VCaP (cell line): ENCODE data around the gene KDM4B.

Experiments used
- H3K27ac ChIP-seq: fragments of 450-650 bp; 2 replicates; pipeline ENCODE4 v1.5.1; 2017
- TF ChIP-seq, protein P1 (sequence below): fragments of 450-650 bp; conservative IDR thresholded peaks from 2 replicates; pipeline ENCODE4 v1.5.1; 2017; ENCODE audit warnings: mild to moderate bottlenecking, moderate library complexity

KDM4B gene

GRCh38 chr19:5095568-5095850 lies 126.6 kb downstream of the KDM4B start:
- TF ChIP-seq, protein P1, sequence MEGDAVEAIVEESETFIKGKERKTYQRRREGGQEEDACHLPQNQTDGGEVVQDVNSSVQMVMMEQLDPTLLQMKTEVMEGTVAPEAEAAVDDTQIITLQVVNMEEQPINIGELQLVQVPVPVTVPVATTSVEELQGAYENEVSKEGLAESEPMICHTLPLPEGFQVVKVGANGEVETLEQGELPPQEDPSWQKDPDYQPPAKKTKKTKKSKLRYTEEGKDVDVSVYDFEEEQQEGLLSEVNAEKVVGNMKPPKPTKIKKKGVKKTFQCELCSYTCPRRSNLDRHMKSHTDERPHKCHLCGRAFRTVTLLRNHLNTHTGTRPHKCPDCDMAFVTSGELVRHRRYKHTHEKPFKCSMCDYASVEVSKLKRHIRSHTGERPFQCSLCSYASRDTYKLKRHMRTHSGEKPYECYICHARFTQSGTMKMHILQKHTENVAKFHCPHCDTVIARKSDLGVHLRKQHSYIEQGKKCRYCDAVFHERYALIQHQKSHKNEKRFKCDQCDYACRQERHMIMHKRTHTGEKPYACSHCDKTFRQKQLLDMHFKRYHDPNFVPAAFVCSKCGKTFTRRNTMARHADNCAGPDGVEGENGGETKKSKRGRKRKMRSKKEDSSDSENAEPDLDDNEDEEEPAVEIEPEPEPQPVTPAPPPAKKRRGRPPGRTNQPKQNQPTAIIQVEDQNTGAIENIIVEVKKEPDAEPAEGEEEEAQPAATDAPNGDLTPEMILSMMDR, result no peak
- no peak overlapping the region for H3K27ac ChIP-seq

- H3K27ac ChIP-seq, result no peak overlapping the region
- TF ChIP-seq, protein P1, result no peak
Observed at GRCh38 chr19:5096536-5096935, 127.6 kb downstream of the KDM4B start.

DNA sequence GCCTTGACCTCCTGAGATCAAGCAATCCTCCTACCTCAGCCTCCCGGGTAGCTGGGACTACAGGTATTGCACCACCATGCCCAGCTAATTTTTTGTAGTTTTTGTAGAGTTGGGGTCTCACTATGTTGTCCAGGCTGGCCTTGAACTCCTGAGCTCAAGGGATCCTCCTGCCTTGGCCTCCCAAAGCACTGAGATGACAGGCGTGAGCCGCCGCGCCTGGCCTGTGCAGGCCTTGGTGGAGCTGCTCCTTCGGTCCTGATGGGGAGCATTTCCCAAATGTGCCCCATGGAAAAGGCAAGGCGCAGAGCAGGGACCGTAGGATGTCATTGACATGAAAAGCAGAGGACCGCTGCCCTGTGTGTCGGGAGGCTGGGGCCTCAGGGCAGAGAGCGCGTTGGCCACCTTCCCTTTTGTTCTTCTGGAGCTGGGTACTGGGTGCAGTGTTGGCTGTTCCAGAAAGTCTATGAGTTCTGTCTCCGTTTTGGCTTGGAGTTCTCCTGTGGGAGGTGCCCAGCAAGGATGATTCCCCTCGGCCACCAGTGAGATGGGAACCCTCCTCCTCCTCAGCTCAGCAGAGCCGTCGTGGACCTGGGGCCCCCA lies 128.5 kb downstream of the KDM4B start:
- no peak overlapping the region for H3K27ac ChIP-seq
- TF ChIP-seq, protein P1, result no peak

- TF ChIP-seq, protein P1, result no peak
- H3K27ac ChIP-seq, result no peak overlapping the region
Observed at GRCh38 chr19:5097959-5098623, 129.2 kb downstream of the KDM4B start.

DNA sequence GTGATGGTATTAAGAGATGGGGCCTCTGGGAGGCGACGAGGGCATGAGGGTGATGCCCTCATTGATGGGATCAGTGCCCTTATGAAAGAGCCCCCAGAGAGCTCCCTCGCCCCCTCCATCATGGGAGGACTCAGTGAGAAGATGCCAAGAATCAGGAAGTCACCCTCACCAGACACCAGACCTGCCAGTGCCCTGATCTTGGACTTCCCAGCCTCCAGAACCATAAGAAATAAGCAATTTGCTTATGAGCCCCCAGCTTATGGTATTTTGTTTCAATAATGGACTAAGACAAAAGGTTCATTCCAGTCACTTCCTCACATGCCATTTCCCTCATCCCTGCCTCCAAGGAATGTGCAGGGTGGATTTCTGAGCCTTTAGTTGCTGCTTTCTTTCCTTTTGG lies 129.7 kb downstream of the KDM4B start:
- no peak overlapping the region for H3K27ac ChIP-seq
- TF ChIP-seq, protein P1, result no peak

DNA sequence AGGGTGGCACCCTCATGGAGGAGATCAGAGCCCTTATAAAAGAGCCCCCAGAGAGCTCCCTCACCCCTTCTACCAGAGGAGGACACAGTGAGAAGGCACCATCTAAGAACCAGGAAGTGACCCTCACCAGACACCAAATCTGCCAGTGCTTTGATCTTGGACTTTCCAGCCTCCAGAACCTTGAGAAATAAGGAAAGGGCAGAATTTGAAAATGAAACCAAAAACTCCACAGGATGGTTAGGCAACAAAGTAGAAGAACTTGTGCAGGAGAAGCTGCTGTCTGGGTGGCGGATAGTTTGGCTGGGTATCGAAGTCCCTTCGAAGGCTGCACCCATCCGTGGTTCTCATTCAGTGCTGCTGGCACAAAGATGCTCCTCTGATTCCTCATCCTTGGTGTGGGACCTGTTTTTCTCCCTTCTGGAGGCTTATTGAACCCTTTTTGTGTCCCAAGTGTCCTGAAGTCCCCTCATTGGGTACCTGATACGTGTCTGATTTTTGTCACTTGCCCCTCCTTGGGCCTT lies 130.8 kb downstream of the KDM4B start:
- no peak overlapping the region for H3K27ac ChIP-seq
- TF ChIP-seq, protein P1, result no peak

- TF ChIP-seq, protein P1, result no peak
- H3K27ac ChIP-seq, result peak overlapping the region; percentile 69
Observed at GRCh38 chr19:5101871-5102270, 133.0 kb downstream of the KDM4B start.
